Measurements from ENCODE around the gene ARHGAP24.
"Not testable (repeated sequence)": the region's sequence is repeated elsewhere in the genome, so short reads cannot be mapped to it uniquely, and the experiment has no call there.

Gene ARHGAP24

GRCh38 chr4:85518526-85518925 lies 43.6 kb downstream of the ARHGAP24 start:
- DNase-seq (ENCODE audit: low read depth), result not testable (repeated sequence)

GRCh38 chr4:85520765-85521749 lies 46.1 kb downstream of the ARHGAP24 start:
- no peak for DNase-seq (ENCODE audit: low read depth)

GRCh38 chr4:85522277-85522676 lies 47.3 kb downstream of the ARHGAP24 start:
- DNase-seq (ENCODE audit: low read depth), result no peak

GRCh38 chr4:85522836-85523235 lies 47.9 kb downstream of the ARHGAP24 start:
- DNase-seq (ENCODE audit: low read depth), result no peak

GRCh38 chr4:85527815-85528214 lies 52.9 kb downstream of the ARHGAP24 start:
- no peak for DNase-seq (ENCODE audit: low read depth)

- no peak for DNase-seq (ENCODE audit: low read depth)
Observed at GRCh38 chr4:85531560-85532341, 56.8 kb downstream of the ARHGAP24 start.

- DNase-seq (ENCODE audit: low read depth), result no peak
Observed at GRCh38 chr4:85534120-85534519, 59.2 kb downstream of the ARHGAP24 start.

DNA sequence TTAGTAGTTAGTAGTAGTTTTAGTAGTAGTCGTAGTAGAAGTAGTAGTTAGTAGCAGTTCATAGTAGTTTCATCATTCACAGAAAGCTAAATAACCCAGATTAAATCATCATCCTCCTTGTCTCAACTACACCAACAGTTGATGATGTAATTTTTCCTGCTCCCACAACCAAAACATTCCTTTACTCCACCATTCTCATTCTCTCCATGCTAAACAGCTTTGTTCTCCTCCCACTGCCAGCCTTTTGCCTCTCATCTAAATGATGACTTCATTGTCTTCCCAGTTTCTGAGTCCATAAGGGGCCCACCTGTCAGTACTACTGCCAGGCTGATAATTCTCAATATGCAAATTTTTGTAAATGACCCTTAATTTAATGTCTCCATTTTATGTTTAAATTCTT lies 68.9 kb downstream of the ARHGAP24 start:
- no peak for DNase-seq (ENCODE audit: low read depth)

DNA sequence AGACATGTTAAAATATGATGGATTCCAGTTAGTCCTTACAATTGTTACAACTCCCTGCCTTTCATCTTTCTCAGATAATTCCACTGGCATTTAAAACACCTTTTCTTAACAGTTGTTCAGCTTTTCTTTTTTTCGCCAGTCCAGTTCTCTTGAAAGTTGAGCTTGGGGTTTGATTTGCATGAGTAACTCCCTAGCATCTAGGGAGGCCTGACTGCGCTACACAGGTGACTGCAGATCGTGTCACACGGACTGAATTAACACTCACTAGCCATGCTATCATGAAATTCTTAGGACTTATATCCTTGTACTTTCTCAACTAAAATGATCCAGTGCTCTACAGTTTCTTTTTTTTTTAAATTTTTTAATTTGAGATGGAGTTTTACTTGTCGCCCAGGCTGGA lies 69.8 kb downstream of the ARHGAP24 start:
- DNase-seq (ENCODE audit: low read depth), result no peak

DNA sequence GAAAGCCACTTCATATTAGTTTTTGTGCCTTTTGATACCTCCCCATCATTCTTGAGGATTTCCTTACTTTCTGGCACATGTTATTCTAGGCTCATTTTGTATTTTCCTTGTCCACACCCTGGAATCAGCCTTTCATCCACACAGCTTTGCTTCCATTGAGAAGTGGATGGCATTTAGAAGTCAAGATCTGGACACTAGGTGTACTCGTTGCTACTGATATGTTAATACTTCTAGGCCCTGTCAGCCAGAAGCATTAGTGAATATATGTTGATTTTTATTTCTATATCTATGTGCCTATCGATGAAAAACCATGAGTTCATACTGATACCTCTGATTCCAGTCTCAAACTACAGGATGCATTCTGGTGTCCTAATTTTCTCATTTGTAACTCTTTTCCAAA lies 73.2 kb downstream of the ARHGAP24 start:
- no peak for DNase-seq (ENCODE audit: low read depth)

DNA sequence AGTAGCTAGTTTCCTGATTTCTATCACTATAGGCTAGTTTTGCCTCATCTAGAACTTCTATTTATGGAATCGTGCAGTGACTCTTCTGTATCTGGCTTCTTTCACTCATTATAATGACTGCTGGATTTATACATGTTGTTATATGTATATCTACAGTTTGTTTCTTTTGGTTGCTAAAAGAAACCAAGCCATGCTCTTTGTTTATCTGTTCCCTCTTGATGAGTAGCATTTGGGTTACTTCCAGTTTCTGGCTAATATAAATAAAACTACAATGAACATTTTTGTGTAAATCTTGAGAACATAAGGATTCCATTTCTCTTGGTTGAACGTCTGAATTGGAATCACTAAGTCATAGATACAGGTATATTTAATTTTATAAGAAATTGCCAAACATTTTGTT lies 73.9 kb downstream of the ARHGAP24 start:
- no peak for DNase-seq (ENCODE audit: low read depth)

GRCh38 chr4:85555206-85555605 lies 80.3 kb downstream of the ARHGAP24 start:
- DNase-seq (ENCODE audit: low read depth), result no peak

DNA sequence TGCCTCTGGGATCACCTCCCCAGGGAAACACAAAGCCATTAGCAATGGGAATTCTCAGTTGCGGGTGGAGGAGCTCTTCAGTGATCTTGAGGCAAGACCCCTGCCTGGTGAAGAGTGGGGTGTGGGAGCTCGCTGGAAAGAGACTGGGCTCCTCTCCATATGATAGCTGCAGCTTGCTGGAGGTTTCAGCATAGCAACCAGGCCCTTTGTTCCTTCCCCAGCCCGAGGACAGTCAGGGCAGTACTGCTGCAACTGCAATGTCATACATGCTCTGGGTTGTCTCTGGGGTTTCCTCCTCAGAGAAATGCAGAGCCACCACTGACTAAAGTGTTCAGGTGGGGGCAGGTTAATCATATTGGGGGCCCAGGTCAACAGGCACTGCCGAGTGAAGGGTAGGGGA lies 81.3 kb downstream of the ARHGAP24 start:
- no peak for DNase-seq (ENCODE audit: low read depth)

GRCh38 chr4:85557016-85557901 lies 82.3 kb downstream of the ARHGAP24 start:
- DNase-seq (ENCODE audit: low read depth), result no peak

DNA sequence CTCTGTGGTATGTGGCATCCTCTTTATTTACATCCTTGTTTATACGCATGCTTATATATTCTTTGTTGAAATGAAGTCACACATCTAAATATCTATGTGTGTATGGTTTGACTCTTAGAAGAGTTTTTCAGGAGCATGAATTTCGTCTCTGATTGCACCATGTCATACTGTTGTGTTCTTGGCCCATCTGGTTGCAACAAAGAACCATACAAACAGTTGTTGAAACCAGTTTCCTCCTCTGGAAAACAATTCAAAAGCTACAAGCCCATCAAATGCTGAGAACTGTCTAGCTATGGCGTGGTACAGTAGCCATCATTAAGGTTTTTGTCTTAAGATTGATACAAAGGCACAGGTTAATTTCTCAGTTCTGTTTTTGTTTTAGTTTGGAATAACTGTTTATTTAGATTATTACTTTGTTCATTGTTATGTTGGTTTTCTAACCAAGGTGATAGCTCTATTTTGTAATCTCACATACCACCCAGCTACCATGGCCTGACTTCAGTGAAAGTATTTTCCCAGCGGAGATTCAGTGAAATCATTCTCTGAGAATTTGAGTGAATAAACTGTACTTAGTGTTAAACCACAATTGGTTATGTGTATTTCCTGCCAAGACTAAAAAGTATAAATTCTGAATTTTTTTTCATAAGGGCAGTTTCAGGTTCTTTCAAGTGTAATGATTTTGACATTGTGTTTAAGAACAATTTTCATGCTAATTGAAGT lies 91.0 kb downstream of the ARHGAP24 start:
- no peak for DNase-seq (ENCODE audit: low read depth)

DNA sequence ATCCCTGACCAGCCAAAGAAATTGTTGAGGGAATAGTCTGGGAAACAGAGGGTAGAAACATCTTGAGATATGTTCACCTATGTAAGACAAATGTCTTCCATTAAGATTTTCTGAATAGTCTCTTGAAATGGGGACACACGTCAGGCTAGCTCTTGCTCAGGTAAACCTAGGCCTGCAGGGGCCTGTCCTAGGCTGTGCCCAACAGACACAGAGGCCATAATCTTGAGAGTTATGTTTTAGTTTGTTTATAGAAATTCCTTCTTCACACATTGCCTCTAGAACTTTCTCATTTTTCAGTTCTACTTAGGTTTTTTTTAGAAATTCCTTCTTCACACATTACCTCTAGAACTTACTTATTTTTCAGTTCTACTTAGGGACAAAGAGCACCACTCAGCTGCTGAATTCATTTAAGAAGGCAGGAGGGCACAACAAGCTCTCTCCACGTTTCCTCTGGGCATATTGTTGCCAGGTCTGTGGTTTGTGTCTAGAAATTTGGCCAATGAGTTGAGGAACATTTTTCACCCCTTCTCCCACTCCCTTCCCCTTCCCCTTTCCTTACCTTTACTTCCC lies 94.9 kb downstream of the ARHGAP24 start:
- no peak for DNase-seq (ENCODE audit: low read depth)

GRCh38 chr4:85570388-85570787 lies 95.4 kb downstream of the ARHGAP24 start:
- DNase-seq (ENCODE audit: low read depth), result no peak

DNA sequence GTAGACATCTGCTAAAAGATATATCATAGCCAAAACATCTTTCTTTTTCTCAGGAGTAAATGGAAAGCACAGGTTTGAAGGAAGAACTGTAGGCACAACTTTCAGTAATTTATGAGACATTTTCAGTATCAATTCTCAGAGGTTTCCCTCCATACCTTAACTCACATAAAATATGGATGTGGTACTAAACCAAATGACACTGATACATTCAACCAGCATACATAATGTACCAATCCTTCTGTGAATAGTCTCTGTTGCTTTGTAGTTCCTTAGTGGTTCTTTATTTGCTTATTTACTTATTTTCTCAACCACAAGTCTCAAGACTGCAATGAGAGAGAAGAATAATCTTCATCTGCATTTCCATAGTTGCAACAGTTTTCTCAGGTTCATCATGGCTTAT lies 96.1 kb downstream of the ARHGAP24 start:
- no peak for DNase-seq (ENCODE audit: low read depth)

DNA sequence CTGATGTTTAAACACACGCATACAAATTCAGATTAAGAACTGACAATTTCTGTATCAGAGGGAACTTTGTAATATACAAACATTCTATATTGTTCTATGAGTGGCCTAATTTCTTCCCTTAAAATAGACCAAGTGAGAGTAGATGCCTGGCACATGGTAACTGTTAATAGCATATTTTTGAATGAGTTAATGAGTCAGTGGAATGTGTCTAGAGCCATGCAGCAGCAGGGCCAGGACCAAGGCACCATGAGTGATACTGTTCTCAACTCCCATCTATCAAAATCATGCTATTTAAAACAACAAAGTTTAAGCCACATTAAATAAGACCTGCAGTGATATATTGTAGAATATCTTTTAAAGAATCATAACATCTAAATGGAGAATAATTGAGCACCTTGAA lies 98.3 kb downstream of the ARHGAP24 start:
- DNase-seq (ENCODE audit: low read depth), result no peak

GRCh38 chr4:85577307-85577706 lies 102.4 kb downstream of the ARHGAP24 start:
- no peak for DNase-seq (ENCODE audit: low read depth)

DNA sequence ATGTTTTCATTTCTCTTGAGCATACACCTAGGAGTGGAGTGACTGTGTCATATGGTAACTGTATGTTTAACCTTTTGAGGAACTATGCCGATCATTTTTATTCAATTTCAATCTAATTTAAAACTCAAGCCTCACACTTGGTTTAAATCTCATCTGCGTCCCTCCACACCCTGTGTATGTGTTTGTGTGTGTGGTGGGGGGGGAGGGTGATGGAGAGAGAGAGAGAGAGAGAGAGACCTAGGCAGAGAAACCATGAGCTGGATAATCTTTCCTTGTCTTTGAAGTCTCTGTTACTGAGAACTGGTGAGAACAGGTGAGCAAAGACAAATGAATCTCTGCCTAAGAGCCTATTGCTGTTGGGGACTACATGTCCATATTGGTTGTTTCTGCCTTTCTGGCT lies 105.0 kb downstream of the ARHGAP24 start:
- no peak for DNase-seq (ENCODE audit: low read depth)

All from stimulated activated CD8-positive, alpha-beta memory T cell treated with anti-CD3 and anti-CD28 coated beads, Interleukin-12 subunit alpha, Interleukin-12 subunit beta, amount 100 ng/mL, for 4 hours (primary cell).